H1 (cell line): ENCODE measurements around the gene ALOX5. TPM values are rescaled to one million over a fixed set of nuclear protein-coding genes. Genes with fewer than 3 reads are reported as not detected.

Source experiments
- CTCF ChIA-PET: fragments of 300-600 bp; sonication (Branson Sonifier 250); formaldehyde crosslinking; loops from one replicate; lab custom pipeline; 2021; ENCODE audit not compliant: partially characterized antibody; lab: Charles Lee
- POLR2A ChIA-PET: fragments of 300-600 bp; sonication (Branson Sonifier 250); formaldehyde crosslinking; loops from one replicate; lab custom pipeline; 2021; ENCODE audit warnings: inconsistent platforms; ENCODE audit not compliant: partially characterized antibody; lab: Charles Lee
- DNase-seq, 2 experiments: peaks; one replicate each; pipeline versions ENCODE4 v3.0.0 to v3.0.0-alpha.2; 2010 to 2022; ENCODE audit warnings: low spot score in 2 of 2, low read depth in 1 of 2, mixed read lengths in 1 of 2
- FAIRE-seq: peaks from 2 replicates; lab custom pipeline; 2011; peaks lifted over from hg19 to GRCh38; lab: Jason Lieb, UNC
- H2AFZ ChIP-seq: 2 replicates; pipeline ENCODE4 v1.8.1; 2012; ENCODE audit warnings: low read length, inconsistent platforms
- H2AK5ac ChIP-seq: 2 replicates; pipeline ENCODE4 v1.6.1; 2013; ENCODE audit warnings: low read depth, low read length
- H2BK120ac ChIP-seq: replicated peaks from 2 replicates; pipeline ENCODE3; 2013; ENCODE audit warnings: low read depth, low read length, inconsistent platforms
- H2BK12ac ChIP-seq: 2 replicates; pipeline ENCODE4 v1.6.1; 2013; ENCODE audit warnings: low read depth, low read length
- H2BK15ac ChIP-seq: 2 replicates; pipeline ENCODE4 v1.6.1; 2013; ENCODE audit warnings: low read length
- H2BK20ac ChIP-seq: 2 replicates; pipeline ENCODE4 v1.6.1; 2013; ENCODE audit warnings: low read length
- H2BK5ac ChIP-seq: 2 replicates; pipeline ENCODE4 v1.6.1; 2013; ENCODE audit warnings: low read depth, low read length
- H3K14ac ChIP-seq: 2 replicates; pipeline ENCODE4 v1.6.1; 2013; ENCODE audit warnings: inconsistent platforms; ENCODE audit not compliant: insufficient read length
- H3K18ac ChIP-seq: 2 replicates; pipeline ENCODE4 v1.6.1; 2013; ENCODE audit warnings: low read length; ENCODE audit errors: extremely low read depth
- H3K23ac ChIP-seq: 2 replicates; pipeline ENCODE4 v1.6.1; 2013; ENCODE audit warnings: inconsistent platforms; ENCODE audit not compliant: insufficient read length
- H3K23me2 ChIP-seq: 2 replicates; pipeline ENCODE4 v1.6.1; 2013; ENCODE audit warnings: low read depth, low read length
- H3K27ac ChIP-seq: 2 replicates; pipeline ENCODE4 v1.6.1; 2011; ENCODE audit warnings: low read depth, low read length, inconsistent platforms
- H3K27me3 ChIP-seq, 4 experiments: replicated peaks in 1 of 4; 1 replicate in 1 of 4; 2 replicates in 3 of 4; pipeline versions ENCODE4 v1.6.1 to v1.8.1; 2011 to 2013; ENCODE audit warnings: low read length in 3 of 4, mild to moderate bottlenecking in 3 of 4, inconsistent platforms in 2 of 4, mixed read lengths in 2 of 4, moderate library complexity in 1 of 4; ENCODE audit not compliant: control insufficient read depth in 3 of 4, insufficient read depth in 3 of 4; ENCODE audit errors: extremely low read depth in 1 of 4
- H3K36me3 ChIP-seq, 4 experiments: 2 replicates each; pipeline versions ENCODE4 v1.6.1 to v1.8.1; 2011 to 2013; ENCODE audit warnings: mild to moderate bottlenecking in 4 of 4, low read length in 3 of 4, moderate library complexity in 2 of 4, control low read depth in 1 of 4, inconsistent platforms in 1 of 4; ENCODE audit not compliant: insufficient read depth in 4 of 4, control insufficient read depth in 2 of 4
- H3K4ac ChIP-seq: replicated peaks from 2 replicates; pipeline ENCODE3; 2013; ENCODE audit warnings: low read length, low read depth, mixed read lengths, inconsistent platforms; ENCODE audit not compliant: insufficient read length
- H3K4me1 ChIP-seq, 4 experiments: replicated peaks in 1 of 4; 1 replicate in 1 of 4; 2 replicates in 3 of 4; pipeline versions ENCODE4 v1.6.1 to v1.8.1; 2011 to 2013; ENCODE audit warnings: low read length in 3 of 4, inconsistent platforms in 2 of 4, mixed read lengths in 1 of 4; ENCODE audit not compliant: insufficient read depth in 4 of 4, control insufficient read depth in 3 of 4
- H3K4me2 ChIP-seq, 2 experiments: 2 replicates each; pipeline versions ENCODE4 v1.6.1 to v1.8.1; 2011 to 2013; ENCODE audit warnings: low read depth in 2 of 2, low read length in 2 of 2, control low read depth in 1 of 2, inconsistent platforms in 1 of 2, mild to moderate bottlenecking in 1 of 2; ENCODE audit not compliant: insufficient read depth in 1 of 2
- H3K4me3 ChIP-seq, 4 experiments: fragments of 200-600, 300-600 bp in 1 of 4; sonication (generic), shearing (Covaris generic), sonication (Bioruptor Twin) in 1 of 4; 2 replicates each; pipeline versions ENCODE4 v1.5.1 to v1.8.1; 2011 to 2016; ENCODE audit warnings: low read length in 4 of 4, low read depth in 3 of 4, control low read depth in 2 of 4, inconsistent platforms in 2 of 4, mild to moderate bottlenecking in 2 of 4, mixed read lengths in 1 of 4, moderate library complexity in 1 of 4; ENCODE audit not compliant: insufficient read depth in 2 of 4; ENCODE audit errors: extremely low read depth in 1 of 4
- H3K56ac ChIP-seq: replicated peaks from 2 replicates; pipeline ENCODE3; 2013; ENCODE audit warnings: low read depth, mild to moderate bottlenecking, mixed read lengths, low read length, inconsistent platforms; ENCODE audit not compliant: insufficient read length
- H3K79me1 ChIP-seq: 2 replicates; pipeline ENCODE4 v1.6.1; 2013; ENCODE audit warnings: low read depth, low read length, control low read depth
- H3K79me2 ChIP-seq, 2 experiments: 2 replicates each; pipeline versions ENCODE4 v1.6.1 to v1.8.1; 2012 to 2013; ENCODE audit warnings: low read length in 2 of 2, mild to moderate bottlenecking in 2 of 2, inconsistent platforms in 1 of 2; ENCODE audit not compliant: insufficient read depth in 2 of 2, control insufficient read depth in 1 of 2
- H3K9ac ChIP-seq, 4 experiments: replicated peaks in 1 of 4; 1 replicate in 1 of 4; 2 replicates in 3 of 4; pipeline versions ENCODE4 v1.6.1 to v1.8.1; 2011 to 2013; ENCODE audit warnings: low read depth in 3 of 4, low read length in 3 of 4, control low read depth in 2 of 4, mild to moderate bottlenecking in 2 of 4, moderate library complexity in 2 of 4, inconsistent platforms in 1 of 4; ENCODE audit errors: extremely low read depth in 1 of 4
- H3K9me3 ChIP-seq, 2 experiments: 2 replicates each; pipeline versions ENCODE4 v1.6.1 to v1.8.1; 2012 to 2013; ENCODE audit warnings: mild to moderate bottlenecking in 2 of 2, moderate library complexity in 2 of 2, control low read depth in 1 of 2, inconsistent platforms in 1 of 2, low read depth in 1 of 2, low read length in 1 of 2, mixed read lengths in 1 of 2; ENCODE audit not compliant: insufficient read depth in 2 of 2
- H4K20me1 ChIP-seq, 2 experiments: replicated peaks in 1 of 2; 2 replicates each; pipeline versions ENCODE3 to v1.8.1; 2011 to 2013; ENCODE audit warnings: inconsistent platforms in 2 of 2, low read length in 2 of 2, mild to moderate bottlenecking in 1 of 2; ENCODE audit not compliant: insufficient read depth in 2 of 2, control insufficient read depth in 1 of 2
- H4K5ac ChIP-seq: 2 replicates; pipeline ENCODE4 v1.6.1; 2013; ENCODE audit warnings: low read length, low read depth, mixed read lengths, inconsistent platforms; ENCODE audit not compliant: insufficient read length
- H4K8ac ChIP-seq: 2 replicates; pipeline ENCODE4 v1.8.0; 2013; ENCODE audit warnings: mild to moderate bottlenecking, moderate library complexity, low read length, inconsistent platforms; ENCODE audit not compliant: insufficient read depth; ENCODE audit errors: extremely low read depth
- H4K91ac ChIP-seq: replicated peaks from 2 replicates; pipeline ENCODE3; 2013; ENCODE audit warnings: low read length, mixed read lengths, inconsistent platforms; ENCODE audit not compliant: insufficient read length
- ASH2L ChIP-seq: fragments of 200-600, 300-600 bp; sonication (generic); IDR thresholded peaks from one replicate; pipeline ENCODE4 v1.7.1; 2017; ENCODE audit warnings: low read length
- CBX8 ChIP-seq: fragments of 300-800, 300-1000 bp; sonication (generic); IDR thresholded peaks from 2 replicates; pipeline ENCODE4 v1.7.1; 2016; ENCODE audit warnings: low read depth, low read length, borderline replicate concordance
- EGR1 ChIP-seq: IDR thresholded peaks from 2 replicates; pipeline ENCODE4 v1.6.1; 2011; ENCODE audit warnings: low read depth, low read length, borderline replicate concordance
- EZH2 ChIP-seq: fragments of 200-600 bp; sonication (generic); IDR thresholded peaks from 2 replicates; pipeline ENCODE4 v1.7.1; 2012; ENCODE audit warnings: low read depth, mild to moderate bottlenecking, moderate library complexity, low read length, inconsistent platforms; ENCODE audit not compliant: severe bottlenecking
- FOSL1 ChIP-seq: IDR thresholded peaks from 2 replicates; pipeline ENCODE4 v1.6.1; 2011; ENCODE audit warnings: mild to moderate bottlenecking, low read depth, low read length, moderate library complexity; ENCODE audit not compliant: insufficient read depth
- RAD21 ChIP-seq, 2 experiments: IDR thresholded peaks in 1 of 2; conservative IDR thresholded peaks in 1 of 2; 2 replicates each; pipeline ENCODE4 v1.6.1; 2011; ENCODE audit warnings: low read depth in 2 of 2, low read length in 2 of 2, improper control_type of control experiment in 1 of 2, inconsistent platforms in 1 of 2, mild to moderate bottlenecking in 1 of 2, moderate library complexity in 1 of 2
- RNF2 ChIP-seq: fragments of 200-900, 300-1000 bp; sonication (generic); IDR thresholded peaks from 2 replicates; pipeline ENCODE4 v1.7.1; 2016; ENCODE audit warnings: borderline replicate concordance, low read depth, mild to moderate bottlenecking, antibody characterized with exemption, low read length; ENCODE audit not compliant: poor library complexity, severe bottlenecking; ENCODE audit errors: missing control alignments
- SP2 ChIP-seq: IDR thresholded peaks from 2 replicates; pipeline ENCODE4 v1.6.1; 2012; ENCODE audit warnings: mild to moderate bottlenecking, low read length, inconsistent platforms
- TAF7 ChIP-seq: optimal IDR thresholded peaks from 2 replicates; pipeline ENCODE3; 2011; ENCODE audit warnings: low read depth, mild to moderate bottlenecking, inconsistent platforms, low read length, moderate library complexity, borderline replicate concordance
- WGBS, 2 experiments: shearing (Covaris generic) in 1 of 2; methylation state at CpG; one replicate each; pipeline versions ENCODE4 v1.1.6 to v1.1.7; 2013 to 2015; ENCODE audit warnings: low lambda C conversion rate in 2 of 2, mixed read lengths in 2 of 2, inconsistent platforms in 1 of 2, low coverage in 1 of 2, missing lambda C conversion rate in 1 of 2; ENCODE audit not compliant: insufficient replicate concordance in 2 of 2, insufficient coverage in 1 of 2, insufficient read length in 1 of 2; ENCODE audit errors: extremely low coverage in 1 of 2, missing lambda C conversion rate in 1 of 2; 5-methylcytosine and 5-hydroxymethylcytosine counted together
- polyA plus RNA-seq, 7 experiments: library from polyadenylated mRNA; depleted of rRNA in 3 of 7; stranded (reverse) in 5 of 7; unstranded in 2 of 7; fragments of >200 nt in 5 of 7; fragments of 200-250 nt in 2 of 7; gene quantifications; 1 replicate in 5 of 7; 2 replicates in 1 of 7; 4 replicates in 1 of 7; pipeline versions ENCODE4 v1.2.1 to v1.2.3, GENCODE V29; 2011 to 2013; ENCODE audit warnings: missing spikeins in 2 of 7, mixed read lengths in 2 of 7
- total RNA-seq: library from RNA; stranded (reverse); fragmentation: NEBNext Ultra II Directional; extraction: Animal tissue kit (Norgen Biotek cat#: 25700); gene quantifications from 2 replicates; pipeline ENCODE4 v1.2.1, GENCODE V29; 2021

Gene ALOX5
- total and polyA plus RNA-seq, 2 of the 8 experiments (the other 6 are each of a cell fraction or from before 2014, with no cell fraction given) = 1.6 to 3.8 TPM

GRCh38 chr10:45422866-45423659 is 49.0 kb downstream of the ALOX5 start:
- no peak overlapping the region for H3K56ac ChIP-seq
- no peaks in the 10 kb centered on the region for H3K36me3 ChIP-seq
- H2BK15ac ChIP-seq = no peak overlapping the region
- peaks cover 0 to 14% (median 8%) of the 10 kb centered on the region in 4 experiments; a peak in 6 of 7 replicates for H3K4me1 ChIP-seq
- no peak overlapping the region for H3K4me2 ChIP-seq
- peaks cover 10% of the 10 kb centered on the region; the same call in 1 of the 2 replicates for H3K23me2 ChIP-seq
- H4K8ac ChIP-seq = no peak overlapping the region
- FAIRE-seq (no peak), DNase-seq (no peak)
- H3K23ac ChIP-seq = no peak overlapping the region
- POLR2A ChIA-PET = no interaction called here
- H4K20me1 ChIP-seq = no peaks in the 10 kb centered on the region
- no peaks in the 10 kb centered on the region for H3K79me2 ChIP-seq
- H2BK20ac ChIP-seq = no peak overlapping the region
- no peak overlapping the region for H2BK12ac ChIP-seq
- no peak overlapping the region for H3K4me3 ChIP-seq
- no peak overlapping the region for H2AFZ ChIP-seq
- no peaks in the 10 kb centered on the region for H3K9me3 ChIP-seq
- no peaks in the 10 kb centered on the region for H3K79me1 ChIP-seq
- H3K18ac ChIP-seq = no peak overlapping the region
- CTCF ChIA-PET = no interaction called here
- no peak overlapping the region for H2BK5ac ChIP-seq
- H2AK5ac ChIP-seq = 0 out of 2 replicates have a peak overlapping the region, but pooled peaks have one; percentile 39
- no peak overlapping the region for H2BK120ac ChIP-seq
- no peak overlapping the region for H3K14ac ChIP-seq
- no peak overlapping the region for H3K9ac ChIP-seq
- no peak overlapping the region for H3K27ac ChIP-seq
- H4K5ac ChIP-seq = no peak overlapping the region
- H3K27me3 ChIP-seq = peaks cover 0 to 7% (median under 1%) of the 10 kb centered on the region in 4 experiments; a peak in 2 of 7 replicates
- H4K91ac ChIP-seq = no peak overlapping the region
- WGBS, 2 experiments = 88% methylated on average over 9 of the region's 9 CpGs; no CpG with 5 or more reads in 1 of the 2 experiments
- H3K4ac ChIP-seq = no peak overlapping the region
- TF ChIP-seq FOSL1 (no peak), CBX8 (no peak), RNF2 (no peak), TAF7 (no peak), SP2 (no peak), ASH2L (no peak), EGR1 (no peak), RAD21 (IDR thresholded peaks at IDR 0.05 in 1 of 2, conservative IDR thresholded peaks at IDR 0.05 in 1 of 2; ENCODE audit: low read depth in 2 of 2, low read length in 2 of 2) (no peak), EZH2 (no peak)
